H1 (cell line): ENCODE data around the gene RBMS2. TPM values are rescaled to one million over a fixed set of nuclear protein-coding genes. Genes with fewer than 3 reads are reported as not detected.

Experiments
- BACH1 ChIP-seq: IDR thresholded peaks from 2 replicates; pipeline ENCODE4 v1.6.1; 2012; ENCODE audit warnings: low read length, improper control_type of control experiment
- EZH2 ChIP-seq: fragments of 200-600 bp; sonication (generic); IDR thresholded peaks from 2 replicates; pipeline ENCODE4 v1.7.1; 2012; ENCODE audit warnings: low read depth, mild to moderate bottlenecking, moderate library complexity, low read length, inconsistent platforms; ENCODE audit not compliant: severe bottlenecking
- SP2 ChIP-seq: IDR thresholded peaks from 2 replicates; pipeline ENCODE4 v1.6.1; 2012; ENCODE audit warnings: mild to moderate bottlenecking, low read length, inconsistent platforms
- polyA plus RNA-seq, 7 experiments: library from polyadenylated mRNA; depleted of rRNA in 3 of 7; stranded (reverse) in 5 of 7; unstranded in 2 of 7; fragments of >200 nt in 5 of 7; fragments of 200-250 nt in 2 of 7; gene quantifications; 1 replicate in 5 of 7; 2 replicates in 1 of 7; 4 replicates in 1 of 7; pipeline versions ENCODE4 v1.2.1 to v1.2.3, GENCODE V29; 2011 to 2013; ENCODE audit warnings: missing spikeins in 2 of 7, mixed read lengths in 2 of 7
- total RNA-seq: library from RNA; stranded (reverse); fragmentation: NEBNext Ultra II Directional; extraction: Animal tissue kit (Norgen Biotek cat#: 25700); gene quantifications from 2 replicates; pipeline ENCODE4 v1.2.1, GENCODE V29; 2021

The RBMS2 gene
- total and polyA plus RNA-seq, 2 of the 8 experiments (the other 6 are each of a cell fraction or from before 2014, with no cell fraction given) = 9.6 to 31.3 TPM

DNA sequence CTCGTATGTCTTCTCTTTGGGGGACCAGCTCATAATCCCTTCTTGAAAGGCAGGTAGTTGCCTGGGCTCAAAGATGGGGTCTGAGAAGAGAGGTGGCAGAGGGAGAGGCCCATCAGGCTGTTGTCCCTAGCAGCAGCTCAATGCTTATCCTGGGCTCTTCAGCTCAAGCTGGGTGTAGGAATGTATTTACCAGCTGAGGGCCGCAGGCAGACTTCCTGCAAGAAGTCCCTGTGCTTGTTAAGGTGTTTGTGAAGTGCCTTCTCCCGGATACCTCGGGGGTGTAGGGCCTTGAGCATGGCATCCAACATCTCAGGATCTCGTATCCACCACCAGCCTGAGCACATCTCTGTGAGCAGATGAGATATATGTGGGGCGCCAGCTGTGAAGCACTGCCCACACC is 79.1 kb downstream of the RBMS2 start (continued):
- TF ChIP-seq EZH2 (no peak), BACH1 (no peak), SP2 (no peak)
